EL (cell line): ENCODE data around the gene TYK2.
A peak's percentile ranks its signal among the peaks of the same experiment; 100 is the strongest.

Source experiments
- DNase-seq: peaks from one replicate; pipeline ENCODE4 v3.0.0-alpha.2; 2016

The TYK2 gene

DNA sequence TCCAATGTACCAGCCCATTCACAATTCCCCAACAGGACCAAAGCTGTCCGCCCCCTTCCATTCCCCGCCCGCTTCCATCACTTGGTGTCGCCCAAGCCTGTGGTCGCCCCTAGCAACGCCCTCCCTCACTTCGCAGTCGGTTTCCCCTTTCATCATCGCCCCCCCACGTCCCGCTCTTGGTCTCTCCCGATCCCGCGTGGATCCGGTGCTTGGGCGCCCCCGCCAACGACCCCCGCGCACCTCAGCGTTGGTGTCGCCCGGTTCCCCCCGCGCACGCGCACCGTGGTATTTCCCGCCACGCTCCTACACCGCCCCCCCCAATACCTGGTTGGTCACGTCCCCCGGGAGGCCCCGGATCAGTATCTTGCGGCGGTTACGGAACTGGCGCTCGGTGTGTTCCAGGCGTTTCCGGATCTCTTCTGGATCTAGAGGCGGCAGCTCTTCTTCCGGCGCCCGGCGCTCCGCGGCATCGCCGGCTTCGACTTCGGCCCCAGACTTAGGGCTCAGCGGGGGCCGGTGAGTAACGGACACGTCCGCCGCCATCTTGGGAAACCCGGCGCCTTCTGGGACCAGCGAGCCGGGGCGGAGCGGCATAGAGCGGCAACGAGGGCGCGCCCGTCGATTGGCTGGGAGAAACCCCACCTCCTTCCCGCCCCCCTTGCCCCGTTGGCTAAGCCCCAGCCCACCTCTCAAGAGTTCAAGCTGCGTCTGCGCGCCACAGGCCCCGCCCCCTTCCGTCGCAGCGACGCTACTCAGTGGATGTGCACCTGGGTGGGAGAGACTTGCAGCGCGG lies 47.2 kb downstream of the TYK2 start, which contains the start of gene RAVER1:
RAVER1 (minus strand) TSS at position 565 of the 793 bp plus-strand sequence; CDS start at position 543, 22 bp downstream.
- DNase-seq = peak; percentile 98

DNA sequence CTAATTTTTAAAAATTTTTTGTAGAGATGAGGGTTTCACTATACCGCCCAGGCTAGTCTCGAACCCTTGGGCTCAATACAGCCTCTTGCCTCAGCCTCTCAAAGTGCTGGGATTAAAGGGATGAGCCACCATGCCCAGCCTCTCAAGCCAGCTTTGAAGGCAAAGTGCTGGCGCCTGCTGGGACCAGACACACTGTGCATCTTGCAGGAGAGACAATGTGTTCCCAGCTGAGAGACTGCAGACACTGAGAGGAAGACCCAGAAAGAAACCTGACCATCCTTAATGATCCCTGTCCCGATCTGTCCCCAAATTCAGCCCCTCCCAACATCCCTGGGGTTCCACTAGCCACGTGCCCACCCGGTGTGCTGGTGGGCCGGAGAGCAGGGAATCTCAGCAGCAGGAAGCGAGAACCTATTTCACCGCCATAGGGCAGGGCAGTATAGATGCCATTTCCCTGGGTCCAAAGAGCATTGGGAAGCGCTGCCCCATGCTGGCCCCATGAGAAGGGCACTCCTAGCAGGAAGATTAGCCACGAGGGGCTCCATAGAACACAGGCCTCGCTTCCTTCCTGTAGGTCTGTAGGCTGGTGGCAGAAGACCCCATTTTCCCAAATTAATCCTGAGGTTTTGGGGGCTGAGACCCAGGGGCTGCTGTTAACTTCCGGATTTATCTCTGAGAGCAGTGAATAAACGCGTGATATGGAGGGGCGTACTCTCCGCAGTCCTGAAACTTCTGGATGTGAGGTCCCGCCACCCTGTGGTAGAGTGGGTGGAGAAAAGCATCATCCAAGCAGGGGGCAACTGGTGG lies 48.0 kb downstream of the TYK2 start:
- no peak for DNase-seq

DNA sequence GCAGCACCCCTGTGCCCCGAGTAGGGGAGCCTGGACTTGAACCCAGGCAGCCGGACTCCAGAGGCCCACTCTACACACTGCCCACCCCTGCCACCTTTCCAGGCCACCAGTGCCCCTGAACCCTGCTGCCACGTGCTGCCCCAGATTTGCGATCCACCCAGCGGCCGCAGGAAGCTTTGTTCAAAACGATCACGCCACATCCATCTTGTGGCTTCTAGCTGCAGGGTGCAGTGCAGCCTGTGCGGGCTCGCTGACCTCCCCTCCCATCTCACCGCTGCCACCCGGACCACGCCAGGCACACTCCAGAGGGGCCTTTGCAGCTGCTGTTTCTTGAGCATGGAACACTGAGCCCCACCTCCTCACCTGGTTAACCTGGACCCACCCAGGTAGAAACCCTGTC lies 50.8 kb downstream of the TYK2 start:
- DNase-seq = no peak

DNA sequence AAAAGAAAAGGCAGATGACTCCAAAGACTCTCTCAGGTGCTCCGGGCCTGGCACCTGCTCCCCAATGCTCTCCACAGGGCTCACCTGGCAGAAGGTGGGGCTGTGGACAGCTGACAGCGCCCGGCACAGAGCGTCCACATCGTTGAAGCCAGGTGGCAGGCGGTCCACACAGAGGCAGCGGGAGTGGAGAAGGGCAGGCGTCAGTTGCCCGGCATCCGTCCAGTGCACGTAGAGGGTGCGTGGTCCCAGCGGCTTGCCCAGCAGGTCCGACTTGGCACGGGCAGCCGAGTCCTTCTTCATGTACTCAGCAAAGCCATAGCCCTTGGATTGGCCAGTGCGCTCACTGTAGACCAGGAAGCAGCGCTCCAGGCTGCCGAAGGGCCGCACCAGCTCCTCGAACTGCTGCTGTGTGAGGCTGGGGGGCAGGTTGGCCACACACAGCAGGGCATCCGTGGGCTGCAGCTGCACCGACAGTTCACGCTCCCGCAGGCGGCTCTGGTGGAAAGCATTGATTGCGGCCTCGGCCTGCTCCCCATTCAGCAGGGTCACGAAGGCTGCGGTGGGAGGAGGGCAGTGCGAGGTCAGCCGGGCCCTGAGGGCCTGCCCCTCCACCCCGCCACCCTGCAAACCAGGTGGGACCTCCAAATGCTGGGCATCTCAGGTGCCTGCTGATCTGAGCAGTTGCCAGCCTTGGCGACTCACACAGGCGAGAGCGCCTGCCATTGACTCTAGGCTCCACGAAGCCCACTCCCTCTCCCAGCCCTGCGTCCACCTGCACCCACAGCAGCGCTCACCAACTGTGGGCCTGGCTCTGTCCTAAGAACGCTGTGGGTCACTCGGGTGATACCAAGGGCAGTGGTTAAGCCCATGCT lies 51.6 kb downstream of the TYK2 start:
- DNase-seq = no peak

DNA sequence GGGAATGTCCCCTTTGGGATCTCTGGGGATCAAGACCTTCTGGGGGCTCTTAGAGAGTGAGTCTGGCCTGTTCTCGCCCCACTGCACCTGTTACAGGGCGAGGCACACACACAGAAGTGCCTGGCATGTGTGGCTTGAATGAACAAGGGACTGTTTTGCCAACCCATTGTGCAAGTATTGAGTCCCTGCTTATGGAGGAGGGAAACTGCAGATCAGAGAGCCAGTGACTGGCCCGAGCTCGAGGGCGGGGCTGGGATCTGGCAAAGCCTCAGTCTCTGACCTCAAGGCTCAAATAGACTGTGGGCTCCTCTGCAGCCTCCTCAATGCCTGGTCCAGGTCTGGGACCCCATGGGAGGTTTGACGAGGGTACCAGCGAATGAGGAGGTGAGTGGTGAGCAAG lies 52.6 kb downstream of the TYK2 start:
- no peak for DNase-seq

DNA sequence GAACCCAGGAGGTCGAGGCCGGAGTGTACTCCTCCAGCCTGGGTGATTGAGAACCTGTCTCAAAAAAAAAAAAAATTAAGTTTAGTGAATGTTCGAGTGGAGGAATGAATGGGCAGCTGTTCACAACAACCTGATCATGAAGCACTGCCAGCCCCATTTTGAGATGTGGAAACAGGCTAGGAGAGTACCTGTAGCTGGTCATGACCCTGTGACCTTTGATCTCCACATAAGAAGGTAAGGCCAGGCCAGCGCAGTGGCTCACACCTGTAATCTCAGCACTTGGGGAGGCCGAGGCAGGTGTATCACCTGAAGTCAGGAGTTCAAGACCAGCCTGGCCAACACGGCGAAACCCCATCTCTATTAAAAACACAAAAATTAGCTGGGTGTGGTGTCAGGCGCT lies 54.6 kb downstream of the TYK2 start:
- DNase-seq = no peak

DNA sequence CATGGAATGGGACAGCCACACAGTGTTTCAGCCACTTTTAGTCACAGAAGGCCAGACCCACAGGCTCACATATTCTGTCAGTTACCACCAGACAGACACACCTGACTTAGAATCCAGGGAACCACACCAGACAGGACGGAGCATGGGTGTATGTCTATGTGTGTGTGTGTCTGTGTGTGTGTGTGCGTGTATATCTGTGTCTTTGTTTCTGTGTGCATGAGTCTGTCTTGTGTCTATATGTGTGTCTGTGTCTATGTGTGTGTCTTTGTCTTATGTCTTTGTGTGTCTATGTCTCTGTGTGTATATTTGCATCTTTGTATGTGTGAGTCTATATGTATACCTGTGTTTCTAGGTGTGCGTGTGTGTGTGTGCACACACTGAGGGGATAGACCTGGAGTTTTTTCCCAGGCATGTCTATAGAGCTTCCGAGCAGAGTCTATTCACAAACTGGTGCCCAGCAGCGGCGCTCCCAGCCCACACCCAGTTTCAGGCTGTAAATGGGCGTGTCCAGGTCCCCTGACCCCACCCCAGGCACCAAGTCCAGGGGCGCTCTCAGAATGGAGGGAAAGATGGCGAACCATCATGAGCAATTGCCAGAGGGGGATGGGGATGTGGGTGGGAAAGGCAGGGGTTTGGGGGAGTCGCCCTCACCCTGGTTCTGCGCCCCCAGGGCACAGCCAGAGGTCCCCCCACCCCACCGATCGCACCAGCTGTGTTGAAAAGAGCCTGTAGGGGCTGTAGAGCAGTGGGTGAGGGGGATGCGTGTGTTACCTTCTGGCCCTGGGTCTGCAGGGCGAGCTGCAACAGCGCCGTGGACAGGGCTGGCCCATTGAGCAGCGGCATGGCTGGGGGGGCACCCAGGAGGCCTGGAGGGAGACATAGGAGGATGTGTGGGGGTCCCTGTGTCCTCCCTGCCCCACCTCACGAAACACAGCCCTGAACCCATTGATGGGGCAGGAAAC lies 58.2 kb downstream of the TYK2 start:
- no peak for DNase-seq

DNA sequence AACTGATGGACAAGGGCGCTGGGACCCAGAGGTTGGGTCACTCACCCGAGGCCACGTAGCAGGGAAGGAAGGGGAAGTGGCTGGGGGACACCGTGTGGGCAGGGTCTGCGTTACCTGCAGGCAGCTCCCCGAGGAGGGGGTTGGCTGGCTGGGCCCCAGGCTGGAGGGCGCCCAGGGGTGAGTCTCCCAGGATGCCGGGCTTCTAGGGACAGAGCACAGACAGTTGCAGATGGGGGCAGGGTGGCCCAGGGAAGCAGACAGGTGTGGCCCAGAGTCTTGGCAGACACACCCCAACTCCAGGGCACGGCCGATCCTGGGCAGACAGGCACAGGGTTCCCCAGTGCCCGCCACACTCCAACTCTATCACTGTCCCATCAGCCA lies 59.0 kb downstream of the TYK2 start:
- DNase-seq = no peak

DNA sequence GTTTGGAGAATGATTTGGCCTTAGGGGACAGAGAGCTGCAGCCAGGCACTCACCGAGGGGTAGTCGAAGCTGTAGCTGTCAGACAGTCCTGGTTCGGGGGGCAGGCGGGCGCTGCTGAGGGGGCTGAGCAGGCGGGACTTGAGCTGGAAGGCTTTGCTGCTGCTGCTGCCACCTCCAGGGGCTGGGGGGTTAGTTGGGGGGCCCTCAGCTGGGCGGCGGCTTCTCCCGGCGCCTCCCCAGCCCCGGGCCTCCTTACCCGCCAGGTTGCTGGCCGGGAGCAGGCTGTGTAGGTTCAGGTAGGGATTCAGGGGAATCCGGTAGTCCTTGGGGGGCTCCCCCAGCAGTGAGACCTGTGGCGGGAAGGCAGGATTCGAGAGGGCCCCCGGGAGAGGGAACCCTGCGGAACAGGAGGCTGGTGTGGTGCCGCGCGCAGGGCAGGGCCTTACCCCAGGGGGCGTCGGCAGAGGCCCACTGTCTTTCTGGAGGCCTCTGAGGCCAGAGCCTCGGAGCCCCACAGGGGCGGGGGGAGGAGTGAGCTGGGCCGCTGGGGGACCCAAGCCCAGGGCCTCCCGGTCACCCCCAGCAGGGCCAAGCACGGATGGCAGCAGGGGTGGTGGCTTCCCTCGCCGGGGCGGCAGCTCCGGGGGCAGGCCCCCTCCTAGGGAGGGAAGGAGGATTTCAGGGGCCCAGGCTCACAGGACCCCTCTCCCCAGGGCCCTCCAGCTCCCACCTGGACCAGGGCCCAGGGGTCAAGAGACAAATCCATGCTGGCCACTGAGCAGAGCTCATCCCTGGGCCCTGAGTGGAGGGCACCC lies 59.6 kb downstream of the TYK2 start:
- no peak for DNase-seq

DNA sequence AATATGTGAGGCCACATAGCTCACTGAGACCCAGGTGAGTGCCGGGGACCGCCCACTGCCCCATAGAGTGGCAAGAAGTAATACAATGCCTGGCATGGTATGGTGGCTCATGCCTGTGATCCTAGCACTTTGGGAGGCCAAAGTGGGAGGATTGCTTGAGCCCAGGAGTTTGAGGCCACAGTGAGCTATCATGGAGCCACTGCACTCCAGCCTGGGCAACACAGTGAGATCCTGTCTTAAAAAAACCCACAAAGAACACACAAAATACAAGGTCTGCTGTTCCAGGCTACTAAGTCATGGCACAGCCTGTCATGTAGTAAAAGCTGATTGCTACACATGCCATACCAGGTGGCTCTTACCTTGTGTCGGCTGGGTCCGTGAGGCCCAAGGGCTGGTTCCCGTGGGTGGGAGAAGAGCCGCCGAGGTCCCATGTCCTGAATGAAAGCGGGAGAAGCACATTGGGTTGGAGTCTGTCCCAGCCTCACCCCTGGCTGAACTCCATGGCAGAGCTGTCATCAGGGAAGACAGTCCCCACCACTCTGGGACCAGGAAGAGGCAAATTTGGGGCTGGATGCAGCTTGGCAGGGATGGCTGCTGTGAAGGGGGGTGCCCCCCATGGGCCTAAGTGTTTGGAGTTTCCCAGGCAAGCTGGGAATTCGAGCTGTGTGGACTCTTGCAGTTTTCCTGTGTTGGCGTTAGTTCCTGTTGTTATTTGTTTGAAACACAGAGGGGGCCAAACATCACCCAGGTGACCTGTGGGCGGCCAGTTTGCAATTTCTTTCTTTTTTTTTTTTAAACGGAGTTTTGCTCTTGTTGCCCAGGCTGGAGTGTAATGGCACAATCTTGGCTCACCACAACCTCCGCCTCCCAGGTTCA lies 61.3 kb downstream of the TYK2 start:
- DNase-seq = no peak

DNA sequence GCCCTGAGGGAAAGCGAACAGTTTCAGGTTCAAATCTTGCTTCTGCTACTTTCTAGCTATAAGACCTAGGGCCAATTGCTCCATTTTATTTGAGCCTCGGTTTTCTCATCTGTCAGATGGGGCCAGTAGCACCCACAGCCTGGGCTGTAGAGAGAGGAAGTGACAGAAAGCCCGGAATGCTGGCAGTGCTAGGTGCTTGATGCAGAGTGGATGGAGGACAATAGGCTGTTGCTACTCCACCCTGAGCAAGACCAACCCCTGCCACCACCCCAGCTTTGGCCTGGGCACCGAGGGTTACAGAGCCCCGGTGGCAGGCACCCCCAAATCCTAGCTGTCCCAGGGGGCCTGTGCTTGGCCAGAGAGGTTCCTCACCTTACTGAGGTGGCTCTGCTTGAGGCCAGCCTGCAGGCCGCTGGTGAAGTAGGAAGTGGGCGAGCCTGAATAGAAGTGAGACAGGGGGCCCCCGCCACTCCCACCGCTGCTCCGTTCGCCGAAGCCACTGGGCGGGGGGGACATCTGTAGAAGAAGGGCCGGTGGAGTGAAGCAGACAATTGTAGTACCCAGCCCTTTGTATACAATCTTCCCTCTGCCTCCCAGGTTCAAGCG lies 62.4 kb downstream of the TYK2 start:
- DNase-seq = no peak

DNA sequence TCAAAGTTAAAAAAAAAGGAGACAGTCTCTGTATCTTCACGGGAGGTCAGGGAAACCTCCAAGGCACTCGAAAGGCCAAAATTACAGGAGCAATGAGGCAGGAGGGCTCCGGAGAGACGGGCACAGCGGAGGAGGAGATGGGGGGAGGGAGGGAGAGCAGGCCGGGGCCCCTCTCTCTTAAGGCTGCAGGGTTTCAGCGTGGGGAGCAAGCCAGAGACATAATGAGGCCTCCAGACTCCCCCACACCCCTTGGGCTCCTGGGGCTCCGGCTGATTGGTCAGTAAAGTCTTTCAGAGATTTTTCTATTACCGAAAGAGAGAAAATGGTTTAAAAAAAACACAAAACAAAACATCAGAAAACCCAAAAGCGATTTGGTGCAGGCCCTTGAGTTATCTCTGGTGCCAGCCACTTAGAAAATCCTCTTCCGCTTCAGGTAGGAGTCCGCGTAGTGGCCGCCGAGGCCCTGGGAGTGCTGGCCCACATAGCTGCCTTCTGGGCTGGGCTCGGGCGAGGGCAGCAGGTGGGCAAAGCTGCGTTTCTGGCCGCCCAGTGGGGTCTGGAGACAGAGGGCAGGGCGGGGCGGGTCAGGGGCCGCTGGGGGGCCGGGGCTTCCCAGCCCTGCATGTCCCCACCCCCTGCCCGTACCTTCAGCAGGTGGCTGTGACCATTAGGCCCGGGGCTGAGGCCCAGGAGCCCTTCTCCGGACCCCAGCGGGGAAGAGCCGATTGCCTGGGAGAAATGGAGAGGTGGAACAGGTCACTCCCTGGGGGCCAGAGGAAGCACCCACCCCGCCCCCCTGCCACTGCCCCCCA lies 63.1 kb downstream of the TYK2 start:
- DNase-seq = no peak

DNA sequence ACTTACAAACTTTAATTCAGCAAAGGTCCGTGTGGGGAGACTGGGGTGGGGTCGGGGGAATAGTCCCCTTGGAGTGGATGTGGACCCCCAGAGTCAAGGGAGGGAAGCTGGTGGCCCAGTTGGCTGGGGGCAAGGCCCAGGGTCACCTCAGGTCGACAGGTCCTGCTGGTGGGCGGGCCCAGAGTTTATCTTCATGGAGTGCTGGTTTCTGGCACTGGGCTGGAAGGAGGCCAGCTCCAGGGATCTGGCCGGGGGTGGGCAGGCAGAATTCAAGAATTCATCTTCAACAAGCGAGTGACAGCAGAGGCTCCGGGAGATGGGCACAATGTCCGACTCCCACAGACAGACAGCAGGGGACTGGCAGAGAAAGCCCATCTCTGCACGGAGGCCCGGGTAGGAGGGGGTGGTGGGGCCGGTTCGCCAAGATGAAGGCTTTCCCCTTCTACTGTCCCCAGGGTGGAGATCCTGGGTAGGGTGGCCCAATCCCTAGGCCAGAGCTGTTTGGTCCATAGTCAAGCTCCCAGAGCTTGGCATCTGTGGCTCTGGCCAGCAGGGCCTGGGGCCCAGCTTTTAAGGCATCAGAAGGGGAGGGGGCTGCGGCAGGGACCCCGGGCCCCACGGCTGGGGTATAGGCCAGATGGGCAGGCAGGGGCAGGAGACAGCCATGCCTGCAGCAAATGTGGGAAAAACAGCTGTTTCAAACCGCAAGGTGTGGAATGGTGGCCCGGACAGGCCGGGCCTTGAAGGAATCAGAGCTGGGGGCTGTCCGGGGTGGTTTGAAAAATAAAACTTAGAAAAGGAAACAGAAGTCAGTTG lies 63.9 kb downstream of the TYK2 start:
- no peak for DNase-seq

DNA sequence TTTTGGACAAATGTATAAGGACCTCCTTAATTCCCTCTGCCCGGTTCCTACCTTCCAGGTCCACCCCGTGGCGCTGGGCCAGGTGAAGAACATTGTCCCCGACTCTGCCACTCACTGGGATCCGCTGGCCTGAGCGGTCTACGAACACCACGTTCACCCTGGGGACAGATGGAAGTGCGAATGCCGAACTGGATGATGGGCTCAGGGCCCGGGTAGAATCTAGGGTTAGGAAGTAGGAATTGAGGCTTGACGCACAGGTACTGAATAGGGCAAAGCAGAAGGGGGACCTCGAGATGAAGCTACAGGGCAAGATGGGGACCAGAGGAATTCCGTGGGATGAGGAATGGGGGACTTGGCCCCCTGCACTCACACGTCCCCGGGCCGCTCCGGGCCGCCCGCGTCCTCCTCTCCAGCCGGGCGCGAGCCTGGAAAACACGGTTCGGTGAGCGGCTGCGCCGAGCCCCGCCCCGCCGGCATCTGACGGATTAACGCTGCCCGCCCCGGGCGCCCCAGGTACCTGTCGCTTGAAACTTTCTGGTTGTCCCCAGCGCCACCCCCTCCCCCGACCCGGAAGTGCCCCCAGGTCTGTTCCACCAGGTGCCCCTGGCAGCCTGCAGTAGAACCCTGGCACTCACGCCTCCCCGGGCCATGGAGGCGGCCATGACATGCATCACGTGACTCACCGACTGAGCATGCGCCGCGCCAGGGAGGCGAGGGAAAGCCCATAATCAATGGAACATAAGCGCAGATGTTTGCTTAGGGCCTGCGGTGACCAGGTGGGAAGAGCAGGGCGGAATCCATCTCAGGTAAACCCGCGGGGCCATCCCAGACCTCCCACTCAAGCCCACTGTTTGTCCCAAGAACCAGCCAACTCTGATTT lies 64.8 kb downstream of the TYK2 start, which contains the start of gene FDX2:
FDX2 (minus strand) TSS at position 681 of the 880 bp plus-strand sequence; CDS start at position 662, 19 bp downstream.
- DNase-seq = peak; percentile 83

DNA sequence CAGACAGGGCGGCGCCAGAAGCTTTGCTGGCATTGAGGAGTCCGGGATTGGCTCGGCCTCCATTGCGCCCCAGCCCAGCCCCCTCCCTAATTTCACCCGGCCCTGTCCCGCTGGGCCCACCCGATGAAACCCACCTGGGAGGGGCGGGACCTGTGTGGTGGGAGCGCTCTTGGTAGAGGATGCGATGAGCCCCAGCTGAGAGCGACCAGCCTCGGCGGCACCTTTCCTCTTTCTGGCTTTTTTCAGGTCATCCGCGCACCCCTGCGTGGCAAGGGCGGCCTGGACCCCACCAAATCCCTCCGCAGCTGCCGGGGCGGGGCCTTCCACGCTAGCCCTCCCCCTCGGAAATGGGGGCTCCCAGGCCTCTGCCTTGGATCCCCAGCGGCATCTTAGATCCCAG lies 70.9 kb downstream of the TYK2 start, which contains the start of gene ZGLP1:
ZGLP1 (minus strand) TSS at position 393 of the 400 bp plus-strand sequence.
- no peak for DNase-seq

DNA sequence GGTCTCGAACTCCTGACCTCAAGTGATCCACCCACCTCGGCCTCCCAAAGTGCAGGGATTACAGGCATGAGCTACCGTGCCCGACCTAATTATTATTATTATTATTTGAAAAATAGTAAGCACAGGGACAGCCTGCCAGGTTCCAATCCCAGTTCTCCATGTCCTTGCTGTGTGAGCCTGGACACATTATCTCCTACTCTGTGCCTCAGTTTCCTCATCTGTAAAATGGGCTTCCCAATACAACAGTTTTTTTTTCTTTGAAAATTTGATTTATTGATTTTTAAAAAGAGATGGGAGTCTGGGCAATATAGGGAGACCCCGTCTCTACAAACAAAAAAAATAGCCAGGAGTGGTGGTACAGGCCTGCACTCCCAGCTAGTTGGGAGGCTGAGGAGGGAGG lies 74.0 kb downstream of the TYK2 start:
- DNase-seq = no peak
